ENCODE results near the gene TLE3.

Gene TLE3

GRCh38 chr15:70027518-70027917 is 70.2 kb downstream of the TLE3 start:
- Histone ChIP-seq H3K27me3 (ENCODE audit: control insufficient read depth, insufficient read depth, low read length) (no peaks in the 10 kb centered on the region), H3K9ac (ENCODE audit: low read length) (no peak overlapping the region), H3K27ac (ENCODE audit: low read length) (no peak overlapping the region), H3K36me3 (ENCODE audit: control insufficient read depth, low read depth, low read length) (no peaks in the 10 kb centered on the region), H3K9me3 (ENCODE audit: control insufficient read depth, low read depth, low read length) (no peaks in the 10 kb centered on the region), H3K4me1 (ENCODE audit: control insufficient read depth, low read depth, low read length) (no peaks in the 10 kb centered on the region), H3K4me3 (ENCODE audit: low read length) (no peak overlapping the region)

GRCh38 chr15:70026991-70027390 is 70.7 kb downstream of the TLE3 start:
- H3K9me3 ChIP-seq (ENCODE audit: control insufficient read depth, low read depth, low read length) = no peaks in the 10 kb centered on the region
- H3K27ac ChIP-seq (ENCODE audit: low read length) = no peak overlapping the region
- H3K4me3 ChIP-seq (ENCODE audit: low read length) = no peak overlapping the region
- H3K4me1 ChIP-seq (ENCODE audit: control insufficient read depth, low read depth, low read length) = no peaks in the 10 kb centered on the region
- H3K27me3 ChIP-seq (ENCODE audit: control insufficient read depth, insufficient read depth, low read length) = no peaks in the 10 kb centered on the region
- H3K36me3 ChIP-seq (ENCODE audit: control insufficient read depth, low read depth, low read length) = no peaks in the 10 kb centered on the region
- no peak overlapping the region for H3K9ac ChIP-seq (ENCODE audit: low read length)

GRCh38 chr15:70025413-70026296 is 72.1 kb downstream of the TLE3 start:
- H3K27ac ChIP-seq (ENCODE audit: low read length) = no peak overlapping the region
- no peaks in the 10 kb centered on the region for H3K9me3 ChIP-seq (ENCODE audit: control insufficient read depth, low read depth, low read length)
- H3K36me3 ChIP-seq (ENCODE audit: control insufficient read depth, low read depth, low read length) = no peaks in the 10 kb centered on the region
- no peaks in the 10 kb centered on the region for H3K4me1 ChIP-seq (ENCODE audit: control insufficient read depth, low read depth, low read length)
- no peaks in the 10 kb centered on the region for H3K27me3 ChIP-seq (ENCODE audit: control insufficient read depth, insufficient read depth, low read length)
- no peak overlapping the region for H3K9ac ChIP-seq (ENCODE audit: low read length)
- H3K4me3 ChIP-seq (ENCODE audit: low read length) = no peak overlapping the region

- no peaks in the 10 kb centered on the region for H3K9me3 ChIP-seq (ENCODE audit: control insufficient read depth, low read depth, low read length)
- H3K4me3 ChIP-seq (ENCODE audit: low read length) = no peak overlapping the region
- no peaks in the 10 kb centered on the region for H3K4me1 ChIP-seq (ENCODE audit: control insufficient read depth, low read depth, low read length)
- no peak overlapping the region for H3K9ac ChIP-seq (ENCODE audit: low read length)
- no peaks in the 10 kb centered on the region for H3K27me3 ChIP-seq (ENCODE audit: control insufficient read depth, insufficient read depth, low read length)
- H3K27ac ChIP-seq (ENCODE audit: low read length) = no peak overlapping the region
- no peaks in the 10 kb centered on the region for H3K36me3 ChIP-seq (ENCODE audit: control insufficient read depth, low read depth, low read length)
Observed at GRCh38 chr15:70024521-70024920, 73.2 kb downstream of the TLE3 start.

- Histone ChIP-seq H3K27me3 (ENCODE audit: control insufficient read depth, insufficient read depth, low read length) (no peaks in the 10 kb centered on the region), H3K9ac (ENCODE audit: low read length) (no peak overlapping the region), H3K27ac (ENCODE audit: low read length) (no peak overlapping the region), H3K9me3 (ENCODE audit: control insufficient read depth, low read depth, low read length) (no peaks in the 10 kb centered on the region), H3K36me3 (ENCODE audit: control insufficient read depth, low read depth, low read length) (no peaks in the 10 kb centered on the region), H3K4me1 (ENCODE audit: control insufficient read depth, low read depth, low read length) (no peaks in the 10 kb centered on the region), H3K4me3 (ENCODE audit: low read length) (no peak overlapping the region)
Observed at GRCh38 chr15:70023769-70024491, 73.8 kb downstream of the TLE3 start.

GRCh38 chr15:70023064-70023768 is 74.5 kb downstream of the TLE3 start:
- no peak overlapping the region for H3K27ac ChIP-seq (ENCODE audit: low read length)

GRCh38 chr15:70020229-70020628 is 77.5 kb downstream of the TLE3 start:
- no peaks in the 10 kb centered on the region for H3K9me3 ChIP-seq (ENCODE audit: control insufficient read depth, low read depth, low read length)
- H3K36me3 ChIP-seq (ENCODE audit: control insufficient read depth, low read depth, low read length) = no peaks in the 10 kb centered on the region
- no peak overlapping the region for H3K27ac ChIP-seq (ENCODE audit: low read length)
- no peak overlapping the region for H3K9ac ChIP-seq (ENCODE audit: low read length)
- peaks cover 9% of the 10 kb centered on the region for H3K27me3 ChIP-seq (ENCODE audit: control insufficient read depth, insufficient read depth, low read length)
- peaks cover 5% of the 10 kb centered on the region for H3K4me1 ChIP-seq (ENCODE audit: control insufficient read depth, low read depth, low read length)
- H3K4me3 ChIP-seq (ENCODE audit: low read length) = no peak overlapping the region

More at GRCh38 chr15:70023064-70023768, 74.5 kb downstream of the TLE3 start:
- Histone ChIP-seq H3K4me3 (ENCODE audit: low read length) (no peak overlapping the region), H3K4me1 (ENCODE audit: control insufficient read depth, low read depth, low read length) (no peaks in the 10 kb centered on the region), H3K9me3 (ENCODE audit: control insufficient read depth, low read depth, low read length) (no peaks in the 10 kb centered on the region), H3K27me3 (ENCODE audit: control insufficient read depth, insufficient read depth, low read length) (no peaks in the 10 kb centered on the region), H3K36me3 (ENCODE audit: control insufficient read depth, low read depth, low read length) (no peaks in the 10 kb centered on the region), H3K9ac (ENCODE audit: low read length) (no peak overlapping the region)

GRCh38 chr15:70018646-70019600 is 78.8 kb downstream of the TLE3 start:
- no peak overlapping the region for H3K27ac ChIP-seq (ENCODE audit: low read length)
- H3K27me3 ChIP-seq (ENCODE audit: control insufficient read depth, insufficient read depth, low read length) = peaks cover 9% of the 10 kb centered on the region
- H3K36me3 ChIP-seq (ENCODE audit: control insufficient read depth, low read depth, low read length) = no peaks in the 10 kb centered on the region
- no peak overlapping the region for H3K9ac ChIP-seq (ENCODE audit: low read length)
- H3K4me1 ChIP-seq (ENCODE audit: control insufficient read depth, low read depth, low read length) = peaks cover 13% of the 10 kb centered on the region
- no peak overlapping the region for H3K4me3 ChIP-seq (ENCODE audit: low read length)
- no peaks in the 10 kb centered on the region for H3K9me3 ChIP-seq (ENCODE audit: control insufficient read depth, low read depth, low read length)

GRCh38 chr15:70017801-70018200 is 79.9 kb downstream of the TLE3 start:
- H3K9ac ChIP-seq (ENCODE audit: low read length) = no peak overlapping the region
- no peaks in the 10 kb centered on the region for H3K36me3 ChIP-seq (ENCODE audit: control insufficient read depth, low read depth, low read length)
- H3K27ac ChIP-seq (ENCODE audit: low read length) = no peak overlapping the region
- H3K9me3 ChIP-seq (ENCODE audit: control insufficient read depth, low read depth, low read length) = no peaks in the 10 kb centered on the region
- H3K27me3 ChIP-seq (ENCODE audit: control insufficient read depth, insufficient read depth, low read length) = peaks cover 9% of the 10 kb centered on the region
- no peak overlapping the region for H3K4me3 ChIP-seq (ENCODE audit: low read length)
- H3K4me1 ChIP-seq (ENCODE audit: control insufficient read depth, low read depth, low read length) = peaks cover 16% of the 10 kb centered on the region

- Histone ChIP-seq H3K27me3 (ENCODE audit: control insufficient read depth, insufficient read depth, low read length) (peaks cover 9% of the 10 kb centered on the region), H3K4me1 (ENCODE audit: control insufficient read depth, low read depth, low read length) (peaks cover 16% of the 10 kb centered on the region), H3K4me3 (ENCODE audit: low read length) (no peak overlapping the region), H3K9me3 (ENCODE audit: control insufficient read depth, low read depth, low read length) (no peaks in the 10 kb centered on the region), H3K9ac (ENCODE audit: low read length) (no peak overlapping the region), H3K27ac (ENCODE audit: low read length) (no peak overlapping the region), H3K36me3 (ENCODE audit: control insufficient read depth, low read depth, low read length) (no peaks in the 10 kb centered on the region)
Observed at GRCh38 chr15:70017025-70017424, 80.7 kb downstream of the TLE3 start.

Data from iPS-18a (cell line).